NCI-H1417 (cell line): ENCODE data around the gene CYP26B1.

Source experiments
- DNase-seq, 3 experiments: peaks; one replicate each; lab custom pipeline; 2025; lab: John Stamatoyannopoulos, UW

CYP26B1 gene

GRCh38 chr2:72082021-72082601, 65.6 kb downstream of the CYP26B1 start:
- no peak for DNase-seq

- DNase-seq = no peak
Observed at GRCh38 chr2:72081451-72081850, 66.2 kb downstream of the CYP26B1 start.

- no peak for DNase-seq
Observed at GRCh38 chr2:72080286-72081145, 67.1 kb downstream of the CYP26B1 start.
